Naive thymus-derived CD4-positive, alpha-beta T cell (primary cell): ENCODE measurements around the gene C4A. TPM values are rescaled to one million over a fixed set of nuclear protein-coding genes. Genes with fewer than 3 reads are reported as not detected.
"Not testable (repeated sequence)": the region's sequence is repeated elsewhere in the genome, so short reads cannot be mapped to it uniquely, and the experiment has no call there.

Experiments
- ATAC-seq: fragments of 150-1000 bp; cut with Tn5 transposase; 2 replicates; pipeline ENCODE4 v1.10.0; 2021; ENCODE audit warnings: mild to moderate bottlenecking, moderate library complexity
- CTCF ChIA-PET: fragments of 350-600 bp; sonication (Branson Sonifier 250); formaldehyde crosslinking; loops from one replicate; lab custom pipeline; 2021; ENCODE audit warnings: antibody characterized with exemption; lab: Charles Lee
- POLR2A ChIA-PET: fragments of 350-600 bp; sonication (Branson Sonifier 250); formaldehyde crosslinking; loops from one replicate; lab custom pipeline; 2021; ENCODE audit warnings: antibody characterized with exemption, inconsistent platforms; lab: Charles Lee
- DNase-seq, 9 donors: peaks; one replicate each; pipeline versions ENCODE4 v3.0.0 to v3.0.0-alpha.2; 2020 to 2022; ENCODE audit warnings: mixed read lengths in 1 of 9
- H3K27ac ChIP-seq: one replicate; pipeline ENCODE4 v1.7.0; 2013; ENCODE audit warnings: mild to moderate bottlenecking, low read depth, low read length, moderate library complexity
- H3K27me3 ChIP-seq, 2 donors: one replicate each; pipeline ENCODE4 v1.7.0; 2013; ENCODE audit warnings: low read length in 2 of 2, mild to moderate bottlenecking in 2 of 2, moderate library complexity in 2 of 2; ENCODE audit not compliant: control insufficient read depth in 2 of 2, insufficient read depth in 2 of 2
- H3K36me3 ChIP-seq, 3 experiments: 1 replicate in 2 of 3; 2 replicates in 1 of 3; pipeline ENCODE4 v1.7.0; 2013; ENCODE audit warnings: low read length in 3 of 3, mild to moderate bottlenecking in 3 of 3, moderate library complexity in 1 of 3; ENCODE audit not compliant: insufficient read depth in 3 of 3, control insufficient read depth in 2 of 3
- H3K4me1 ChIP-seq, 2 donors: one replicate each; pipeline ENCODE4 v1.7.0; 2013; ENCODE audit warnings: low read length in 2 of 2, mild to moderate bottlenecking in 2 of 2, moderate library complexity in 1 of 2; ENCODE audit not compliant: control insufficient read depth in 2 of 2, insufficient read depth in 2 of 2
- H3K4me3 ChIP-seq: 2 replicates; pipeline ENCODE4 v1.7.0; 2013; ENCODE audit warnings: mild to moderate bottlenecking, low read length
- H3K9me3 ChIP-seq, 3 experiments: 1 replicate in 2 of 3; 2 replicates in 1 of 3; pipeline ENCODE4 v1.7.0; 2013; ENCODE audit warnings: low read length in 3 of 3; ENCODE audit not compliant: control insufficient read depth in 2 of 3
- H3K27ac Mint-ChIP-seq, 9 donors: one replicate each; pipeline ENCODE4 v1.8.0; 2020 to 2022; ENCODE audit warnings: mixed read lengths in 9 of 9, mild to moderate bottlenecking in 8 of 9, moderate library complexity in 5 of 9, inconsistent platforms in 2 of 9
- H3K27me3 Mint-ChIP-seq, 5 donors: one replicate each; pipeline ENCODE4 v1.8.0; 2021 to 2022; ENCODE audit warnings: mixed read lengths in 5 of 5, mild to moderate bottlenecking in 1 of 5
- H3K36me3 Mint-ChIP-seq, 5 donors: one replicate each; pipeline ENCODE4 v1.8.0; 2020 to 2022; ENCODE audit warnings: mixed read lengths in 5 of 5, mild to moderate bottlenecking in 3 of 5, inconsistent platforms in 1 of 5
- H3K4me1 Mint-ChIP-seq, 7 donors: one replicate each; pipeline ENCODE4 v1.8.0; 2020 to 2022; ENCODE audit warnings: mixed read lengths in 7 of 7, mild to moderate bottlenecking in 3 of 7, inconsistent platforms in 1 of 7
- H3K4me3 Mint-ChIP-seq, 10 donors: one replicate each; pipeline ENCODE4 v1.8.0; 2020 to 2022; ENCODE audit warnings: mild to moderate bottlenecking in 10 of 10, mixed read lengths in 10 of 10, moderate library complexity in 6 of 10, inconsistent platforms in 2 of 10
- H3K9me3 Mint-ChIP-seq, 11 donors: one replicate each; pipeline ENCODE4 v1.8.0; 2020 to 2022; ENCODE audit warnings: mixed read lengths in 11 of 11, mild to moderate bottlenecking in 4 of 11, inconsistent platforms in 1 of 11, moderate library complexity in 1 of 11
- intact Hi-C, 2 donors: fragments of 100-400 bp; cut with micrococcal nuclease; formaldehyde crosslinking; loops; one replicate each; pipeline ENCODE4 v1.15.1; 2023
- microRNA-seq: library from miRNA; unstranded; fragments of <30 nt; microRNA quantifications from one replicate; pipeline ENCODE4 v1.2.0, GENCODE V29; 2022; ENCODE audit warnings: borderline microRNAs expressed
- polyA plus RNA-seq, 2 donors: library from polyadenylated mRNA; unstranded; fragments of 300-500 nt; fragmentation: Illumina TruSeq; gene quantifications; one replicate each; pipeline ENCODE4 v1.2.3, GENCODE V29; 2021
- total RNA-seq, 6 experiments: library from RNA in 5 of 6; stranded (reverse) in 5 of 6; gene quantifications; 1 replicate in 5 of 6; 2 replicates in 1 of 6; pipeline ENCODE4 v1.2.3 and lab custom pipeline; 2021 to 2026

The C4A gene
- total and polyA plus RNA-seq, 7 experiments from 2014 or later, result 3.2 to 9.0 (median 8.0) TPM; not detected in 2

- H3K36me3 ChIP-seq, result no peaks in the 10 kb centered on the region
- ATAC-seq, result no peak
- Mint-ChIP-seq H3K27me3 (peaks cover 0 to 2% (median 0%) of the 10 kb centered on the region in 5 donors), H3K36me3 (peaks cover 0 to 4% (median 0%) of the 10 kb centered on the region in 5 donors), H3K4me1 (peaks cover 0 to 6% (median 5%) of the 10 kb centered on the region in 7 donors), H3K27ac (no peak overlapping the region), H3K9me3 (no peaks in the 10 kb centered on the region), H3K4me3 (no peak overlapping the region)
- ChIA-PET POLR2A (no interaction called here), CTCF (interaction anchor here (1.1 kb wide), 1 partner anchor 833 kb away, joined by 5 read pairs; no protein-coding TSS in a partner anchor)
- no peak overlapping the region for H3K4me3 ChIP-seq
- no peaks in the 10 kb centered on the region for H3K9me3 ChIP-seq
- no peak for DNase-seq
- H3K27ac ChIP-seq, result no peak overlapping the region
- intact Hi-C loops, result no loop called here
- no peaks in the 10 kb centered on the region for H3K27me3 ChIP-seq
- H3K4me1 ChIP-seq, result no peaks in the 10 kb centered on the region
Measured at GRCh38 chr6:32047539-32047854, 65.6 kb downstream of the C4A start.

GRCh38 chr6:32047855-32048766 is 66.3 kb downstream of the C4A start:
- ChIA-PET CTCF (interaction anchor here (0.5 to 1.6 kb wide), 3 partner anchors 10 to 832 kb away, joined by 3 to 5 read pairs (median 4); no protein-coding TSS in a partner anchor), POLR2A (no interaction called here)
- peak; percentile 83 for ATAC-seq
- Histone ChIP-seq H3K4me1 (no peaks in the 10 kb centered on the region), H3K27ac (no peak overlapping the region), H3K4me3 (no peak overlapping the region), H3K9me3 (no peaks in the 10 kb centered on the region), H3K36me3 (no peaks in the 10 kb centered on the region), H3K27me3 (no peaks in the 10 kb centered on the region)
- Mint-ChIP-seq H3K4me1 (peaks cover 0 to 6% (median 5%) of the 10 kb centered on the region in 7 donors), H3K27ac (no peak overlapping the region), H3K4me3 (peak overlapping the region in 1 of 10 donors; percentile 38), H3K27me3 (peaks cover 0 to 2% (median 0%) of the 10 kb centered on the region in 5 donors), H3K9me3 (no peaks in the 10 kb centered on the region), H3K36me3 (peaks cover 0 to 4% (median 0%) of the 10 kb centered on the region in 5 donors)
- peak; percentile 6 to 76 (median 59) for DNase-seq
- intact Hi-C loops, result no loop called here

GRCh38 chr6:32049149-32049548 is 67.3 kb downstream of the C4A start:
- ATAC-seq, H3K4me1 Mint-ChIP-seq, POLR2A ChIA-PET, H3K36me3 ChIP-seq, H3K27me3 ChIP-seq, intact Hi-C loops, H3K4me1 ChIP-seq, H3K27ac Mint-ChIP-seq, H3K9me3 Mint-ChIP-seq, DNase-seq, H3K27me3 Mint-ChIP-seq, H3K4me3 ChIP-seq, H3K27ac ChIP-seq, H3K4me3 Mint-ChIP-seq, H3K9me3 ChIP-seq, H3K36me3 Mint-ChIP-seq: not testable (repeated sequence)
- CTCF ChIA-PET, result interaction anchor here (0.5 to 1.6 kb wide), 2 partner anchors 9 to 307 kb away, joined by 3 to 4 read pairs; no protein-coding TSS in a partner anchor

DNA sequence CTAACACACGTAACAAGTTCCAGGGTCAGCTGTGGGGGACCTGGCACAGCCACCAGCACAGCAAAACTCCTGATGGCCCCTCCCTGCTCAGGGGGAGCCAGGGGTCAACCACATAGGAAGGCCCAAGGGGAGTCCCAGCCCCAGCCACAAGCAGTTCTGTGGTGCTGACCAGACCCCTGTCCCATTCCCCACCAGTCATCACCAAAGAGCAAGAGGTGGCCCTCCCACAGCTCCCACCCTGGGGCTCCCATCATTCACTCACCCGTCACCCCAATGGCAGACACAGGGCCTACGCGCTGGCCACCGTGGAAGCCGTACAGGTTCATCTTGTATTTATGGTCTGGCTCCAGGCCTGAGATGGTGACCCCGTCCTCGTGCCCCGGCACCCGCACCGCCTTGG is 67.9 kb downstream of the C4A start:
- ATAC-seq, H3K27me3 ChIP-seq, H3K9me3 ChIP-seq, H3K4me1 ChIP-seq, H3K36me3 ChIP-seq, H3K9me3 Mint-ChIP-seq, H3K36me3 Mint-ChIP-seq, H3K4me1 Mint-ChIP-seq, POLR2A ChIA-PET, H3K27ac Mint-ChIP-seq, CTCF ChIA-PET, H3K27ac ChIP-seq, intact Hi-C loops, H3K4me3 Mint-ChIP-seq, DNase-seq, H3K4me3 ChIP-seq, H3K27me3 Mint-ChIP-seq: not testable (repeated sequence)

DNA sequence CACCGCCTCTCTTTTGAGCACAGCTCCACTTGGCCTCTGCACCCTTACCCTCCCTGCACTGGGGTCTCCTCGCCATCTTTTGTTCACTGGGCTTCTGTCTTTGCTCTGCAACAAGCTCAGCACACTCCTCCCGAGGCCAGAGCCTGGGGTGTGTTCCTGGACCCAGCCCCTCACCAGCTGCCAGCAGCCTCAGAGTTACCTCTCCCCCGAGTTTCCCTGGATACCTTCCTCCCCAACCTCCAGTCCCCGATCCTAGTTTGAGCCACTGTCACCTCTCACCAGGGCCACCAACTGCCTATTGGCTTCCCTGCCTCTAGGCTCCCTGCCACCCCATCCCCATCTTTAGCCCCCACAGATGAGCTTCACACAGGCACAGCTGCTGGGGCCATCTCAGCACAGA is 68.7 kb downstream of the C4A start:
- H3K27me3 Mint-ChIP-seq, result peaks cover 0 to 2% (median 0%) of the 10 kb centered on the region in 5 donors
- Histone ChIP-seq H3K27ac (no peak overlapping the region), H3K4me3 (no peak overlapping the region), H3K4me1 (no peaks in the 10 kb centered on the region), H3K27me3 (no peaks in the 10 kb centered on the region), H3K36me3 (no peaks in the 10 kb centered on the region), H3K9me3 (no peaks in the 10 kb centered on the region)
- peak overlapping the region in 1 of 9 donors; percentile 46 for H3K27ac Mint-ChIP-seq
- H3K4me1 Mint-ChIP-seq, result peaks cover 0 to 6% (median 5%) of the 10 kb centered on the region in 7 donors
- no peak for ATAC-seq
- peaks cover 0 to 2% (median 0%) of the 10 kb centered on the region in 11 donors for H3K9me3 Mint-ChIP-seq
- POLR2A ChIA-PET, result no interaction called here
- CTCF ChIA-PET, result no interaction called here
- H3K4me3 Mint-ChIP-seq, result no peak overlapping the region
- intact Hi-C loops, result no loop called here
- peaks cover 0 to 4% (median 0%) of the 10 kb centered on the region in 5 donors for H3K36me3 Mint-ChIP-seq
- DNase-seq, result no peak

Small RNA genes within 50 kb of the gene (microRNA-seq; reads per million reads assigned to microRNA genes)
- gene MIR1236, result not detected

Other genes starting within 250 kb of the C4A start
Only the 30 nearest of the 32 such genes appear.
- gene SAPCD1, start 219.4 kb upstream of the C4A start, total RNA-seq, result 10 to 100 TPM in 1 of 5 experiments, 1 to 10 TPM in 4; 2.3 to 11.1 (median 3.3) TPM
- not detected for gene SAPCD1, start 219.4 kb upstream of the C4A start, polyA plus RNA-seq
- 1 to 10 TPM in 3 of 5 experiments, under 1 TPM in 2; 0.53 to 4.5 (median 1.1) TPM for gene VWA7, start 204.7 kb upstream of the C4A start, total RNA-seq
- gene VWA7, start 204.7 kb upstream of the C4A start, polyA plus RNA-seq, result not detected
- gene VARS1, start 186.3 kb upstream of the C4A start, total RNA-seq, result 10 to 100 TPM; 34.3 to 84.2 (median 53.2) TPM
- 10 to 100 TPM; 32.2 to 44.8 TPM for gene VARS1, start 186.3 kb upstream of the C4A start, polyA plus RNA-seq
- 10 to 100 TPM; 22.9 to 94.5 (median 29.2) TPM for gene LSM2, start 175.1 kb upstream of the C4A start, total RNA-seq
- gene LSM2, start 175.1 kb upstream of the C4A start, polyA plus RNA-seq, result 10 to 100 TPM; 58.9 to 67.9 TPM
- gene HSPA1L, start 166.8 kb upstream of the C4A start, total RNA-seq, result 1 to 10 TPM; 3.3 to 5.5 (median 4.7) TPM
- gene HSPA1L, start 166.8 kb upstream of the C4A start, polyA plus RNA-seq, result 1 to 10 TPM; 2.3 to 3.6 TPM
- 100 to 1,000 TPM in 1 of 5 experiments, 10 to 100 TPM in 3, 1 to 10 TPM in 1; 6.7 to 125 (median 30.3) TPM for gene HSPA1A, start 166.5 kb upstream of the C4A start, total RNA-seq
- gene HSPA1A, start 166.5 kb upstream of the C4A start, polyA plus RNA-seq, result 10 to 100 TPM; 26.0 to 52.5 TPM
- 10 to 100 TPM in 4 of 5 experiments, 1 to 10 TPM in 1; 8.6 to 68.9 (median 28.9) TPM for gene HSPA1B, start 154.3 kb upstream of the C4A start, total RNA-seq
- 1 to 10 TPM; 2.8 to 3.6 TPM for gene HSPA1B, start 154.3 kb upstream of the C4A start, polyA plus RNA-seq
- gene NEU1, start 119.2 kb upstream of the C4A start, total RNA-seq, result 10 to 100 TPM; 18.6 to 35.0 (median 20.1) TPM
- gene NEU1, start 119.2 kb upstream of the C4A start, polyA plus RNA-seq, result 10 to 100 TPM; 13.6 to 19.9 TPM
- not detected for gene SLC44A4, start 103.1 kb upstream of the C4A start, total RNA-seq
- not detected for gene SLC44A4, start 103.1 kb upstream of the C4A start, polyA plus RNA-seq
- gene EHMT2, start 84.4 kb upstream of the C4A start, total RNA-seq, result 10 to 100 TPM; 50.4 to 94.2 (median 71.6) TPM
- 10 to 100 TPM; 37.3 to 66.5 TPM for gene EHMT2, start 84.4 kb upstream of the C4A start, polyA plus RNA-seq
- 1 to 10 TPM in 4 of 5 experiments, under 1 TPM in 1; 0.77 to 4.5 (median 2.5) TPM for gene ZBTB12, start 80.0 kb upstream of the C4A start, total RNA-seq
- under 1 TPM in 1 of 2 donors, not detected in 1; 0.09 TPM for gene ZBTB12, start 80.0 kb upstream of the C4A start, polyA plus RNA-seq
- gene C2, start 54.3 kb upstream of the C4A start, total RNA-seq, result 1 to 10 TPM in 4 of 5 experiments, under 1 TPM in 1; 0.89 to 8.2 (median 2.3) TPM
- gene C2, start 54.3 kb upstream of the C4A start, polyA plus RNA-seq, result under 1 TPM in 1 of 2 donors, not detected in 1; 0.10 TPM
- 1 to 10 TPM in 2 of 5 experiments, under 1 TPM in 1, not detected in 2; 0.56 to 1.4 (median 1.1) TPM for gene CFB, start 36.0 kb upstream of the C4A start, total RNA-seq
- gene CFB, start 36.0 kb upstream of the C4A start, polyA plus RNA-seq, result 1 to 10 TPM; 1.4 to 1.8 TPM
- 10 to 100 TPM; 47.5 to 71.7 (median 59.1) TPM for gene NELFE, start 23.1 kb upstream of the C4A start, total RNA-seq
- gene NELFE, start 23.1 kb upstream of the C4A start, polyA plus RNA-seq, result 10 to 100 TPM; 56.5 to 76.6 TPM
- 100 to 1,000 TPM in 3 of 5 experiments, 10 to 100 TPM in 2; 85.6 to 139 (median 101) TPM for gene SKIC2, start 22.9 kb upstream of the C4A start, total RNA-seq
- gene SKIC2, start 22.9 kb upstream of the C4A start, polyA plus RNA-seq, result 10 to 100 TPM; 20.1 to 23.5 TPM
- gene DXO, start 9.9 kb upstream of the C4A start, total RNA-seq, result 10 to 100 TPM; 19.3 to 44.3 (median 35.0) TPM
- 10 to 100 TPM; 12.6 to 16.2 TPM for gene DXO, start 9.9 kb upstream of the C4A start, polyA plus RNA-seq
- 1 to 10 TPM; 3.2 to 8.5 (median 8.0) TPM for gene C4B, start 32.7 kb downstream of the C4A start, total RNA-seq
- under 1 TPM in 1 of 2 donors, not detected in 1; 0.59 TPM for gene C4B, start 32.7 kb downstream of the C4A start, polyA plus RNA-seq
- 1 to 10 TPM in 1 of 5 experiments, under 1 TPM in 3, not detected in 1; 0.32 to 1.1 (median 0.44) TPM for gene CYP21A2, start 56.4 kb downstream of the C4A start, total RNA-seq
- not detected for gene CYP21A2, start 56.4 kb downstream of the C4A start, polyA plus RNA-seq
- 10 to 100 TPM in 4 of 5 experiments, 1 to 10 TPM in 1; 8.8 to 17.2 (median 13.1) TPM for gene TNXB, start 127.3 kb downstream of the C4A start, total RNA-seq
- gene TNXB, start 127.3 kb downstream of the C4A start, polyA plus RNA-seq, result under 1 TPM in 1 of 2 donors, not detected in 1; 0.43 TPM
- gene ATF6B, start 146.2 kb downstream of the C4A start, total RNA-seq, result 100 to 1,000 TPM; 115 to 168 (median 142) TPM
- gene ATF6B, start 146.2 kb downstream of the C4A start, polyA plus RNA-seq, result 10 to 100 TPM; 28.0 to 29.0 TPM
- 1 to 10 TPM in 4 of 5 experiments, under 1 TPM in 1; 0.82 to 5.1 (median 3.0) TPM for gene FKBPL, start 148.2 kb downstream of the C4A start, total RNA-seq
- gene FKBPL, start 148.2 kb downstream of the C4A start, polyA plus RNA-seq, result 1 to 10 TPM; 1.3 to 4.1 TPM
- gene PRRT1, start 169.9 kb downstream of the C4A start, total RNA-seq, result 1 to 10 TPM in 4 of 5 experiments, under 1 TPM in 1; 0.31 to 7.4 (median 3.4) TPM
- 1 to 10 TPM; 2.2 to 6.2 TPM for gene PRRT1, start 169.9 kb downstream of the C4A start, polyA plus RNA-seq
- 10 to 100 TPM; 11.8 to 21.9 (median 15.8) TPM for gene PPT2, start 172.1 kb downstream of the C4A start, total RNA-seq
- gene PPT2, start 172.1 kb downstream of the C4A start, polyA plus RNA-seq, result 10 to 100 TPM; 14.3 to 15.7 TPM
- 10 to 100 TPM in 4 of 5 experiments, 1 to 10 TPM in 1; 7.5 to 25.9 (median 17.2) TPM for gene EGFL8, start 182.5 kb downstream of the C4A start, total RNA-seq
- under 1 TPM; 0.30 to 0.86 TPM for gene EGFL8, start 182.5 kb downstream of the C4A start, polyA plus RNA-seq
- gene AGPAT1, start 194.0 kb downstream of the C4A start, total RNA-seq, result 10 to 100 TPM; 25.0 to 46.1 (median 31.6) TPM
- 10 to 100 TPM; 19.3 to 19.5 TPM for gene AGPAT1, start 194.0 kb downstream of the C4A start, polyA plus RNA-seq
- gene RNF5, start 196.3 kb downstream of the C4A start, total RNA-seq, result 10 to 100 TPM; 17.0 to 50.6 (median 40.9) TPM
- gene RNF5, start 196.3 kb downstream of the C4A start, polyA plus RNA-seq, result 100 to 1,000 TPM; 107 to 111 TPM
- 10 to 100 TPM; 32.6 to 92.2 (median 38.0) TPM for gene AGER, start 202.2 kb downstream of the C4A start, total RNA-seq
- gene AGER, start 202.2 kb downstream of the C4A start, polyA plus RNA-seq, result under 1 TPM in 1 of 2 donors, not detected in 1; 0.47 TPM
- 100 to 1,000 TPM; 105 to 221 (median 144) TPM for gene PBX2, start 208.1 kb downstream of the C4A start, total RNA-seq
- gene PBX2, start 208.1 kb downstream of the C4A start, polyA plus RNA-seq, result 1 to 10 TPM; 2.5 to 3.0 TPM
- gene GPSM3, start 210.6 kb downstream of the C4A start, total RNA-seq, result 100 to 1,000 TPM; 268 to 325 (median 277) TPM
- gene GPSM3, start 210.6 kb downstream of the C4A start, polyA plus RNA-seq, result 100 to 1,000 TPM; 148 to 178 TPM
- gene NOTCH4, start 242.0 kb downstream of the C4A start, total RNA-seq, result 1 to 10 TPM in 2 of 5 experiments, under 1 TPM in 3; 0.27 to 4.7 (median 0.81) TPM
- gene NOTCH4, start 242.0 kb downstream of the C4A start, polyA plus RNA-seq, result under 1 TPM; 0.32 to 0.59 TPM